ENCODE measurements around the gene PTPRN2. TPM values are rescaled to one million over a fixed set of nuclear protein-coding genes. Genes with fewer than 3 reads are reported as not detected.

Gene PTPRN2
- polyA plus RNA-seq, 1 donor from 2014 or later: 1.6 TPM

DNA sequence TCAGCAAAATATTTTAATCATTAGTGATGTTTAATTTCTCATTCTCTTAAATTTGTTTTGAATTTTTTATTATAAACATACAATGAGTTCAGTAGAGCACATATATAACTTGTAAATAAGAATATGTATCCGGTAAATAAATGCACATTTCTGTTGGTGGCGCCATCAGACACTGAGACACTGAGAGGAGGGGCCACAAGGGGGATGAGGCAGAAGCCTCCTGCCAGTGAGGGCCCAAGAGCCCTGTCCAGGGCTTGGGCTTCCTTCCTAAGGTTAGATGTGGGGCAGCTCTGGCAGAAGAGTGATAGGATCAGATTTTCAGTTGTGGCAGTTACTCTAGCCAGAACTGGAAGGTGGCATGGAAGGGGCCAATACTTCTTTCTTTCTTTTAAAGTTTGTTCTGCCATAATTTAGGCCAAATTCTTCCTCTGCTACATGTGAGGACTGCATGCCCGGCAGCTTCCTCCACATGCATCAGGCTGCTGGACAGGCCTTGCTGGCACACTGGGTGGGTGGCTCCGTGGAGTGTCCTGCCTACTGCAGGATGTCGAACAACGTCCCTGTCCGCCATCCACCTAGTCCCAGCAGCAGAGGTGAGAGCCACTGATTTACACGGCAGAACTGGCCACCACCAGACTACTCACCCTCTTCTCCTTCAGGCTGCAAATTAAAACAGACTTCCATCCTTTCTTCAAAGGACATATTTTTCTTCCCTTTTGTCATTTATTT lies 13.2 kb downstream of the PTPRN2 start:
- H3K27ac Mint-ChIP-seq: no peak overlapping the region
- H3K36me3 Mint-ChIP-seq: peaks cover 2% of the 10 kb centered on the region
- peaks cover 8% of the 10 kb centered on the region for H3K27me3 Mint-ChIP-seq
- H3K9me3 Mint-ChIP-seq: peaks cover 0 to 6% (median 0%) of the 10 kb centered on the region in 3 donors
- H3K4me3 Mint-ChIP-seq: no peak overlapping the region
- peaks cover 0 to 4% (median 4%) of the 10 kb centered on the region in 3 donors for H3K4me1 Mint-ChIP-seq

- peaks cover 2% of the 10 kb centered on the region for H3K36me3 Mint-ChIP-seq
- peaks cover 8% of the 10 kb centered on the region for H3K27me3 Mint-ChIP-seq
- H3K4me1 Mint-ChIP-seq: peaks cover 0 to 4% (median 4%) of the 10 kb centered on the region in 3 donors
- H3K9me3 Mint-ChIP-seq: no peaks in the 10 kb centered on the region
- H3K4me3 Mint-ChIP-seq: no peak overlapping the region
- H3K27ac Mint-ChIP-seq: no peak overlapping the region
Measured at GRCh38 chr7:158573310-158573709, 14.3 kb downstream of the PTPRN2 start.

DNA sequence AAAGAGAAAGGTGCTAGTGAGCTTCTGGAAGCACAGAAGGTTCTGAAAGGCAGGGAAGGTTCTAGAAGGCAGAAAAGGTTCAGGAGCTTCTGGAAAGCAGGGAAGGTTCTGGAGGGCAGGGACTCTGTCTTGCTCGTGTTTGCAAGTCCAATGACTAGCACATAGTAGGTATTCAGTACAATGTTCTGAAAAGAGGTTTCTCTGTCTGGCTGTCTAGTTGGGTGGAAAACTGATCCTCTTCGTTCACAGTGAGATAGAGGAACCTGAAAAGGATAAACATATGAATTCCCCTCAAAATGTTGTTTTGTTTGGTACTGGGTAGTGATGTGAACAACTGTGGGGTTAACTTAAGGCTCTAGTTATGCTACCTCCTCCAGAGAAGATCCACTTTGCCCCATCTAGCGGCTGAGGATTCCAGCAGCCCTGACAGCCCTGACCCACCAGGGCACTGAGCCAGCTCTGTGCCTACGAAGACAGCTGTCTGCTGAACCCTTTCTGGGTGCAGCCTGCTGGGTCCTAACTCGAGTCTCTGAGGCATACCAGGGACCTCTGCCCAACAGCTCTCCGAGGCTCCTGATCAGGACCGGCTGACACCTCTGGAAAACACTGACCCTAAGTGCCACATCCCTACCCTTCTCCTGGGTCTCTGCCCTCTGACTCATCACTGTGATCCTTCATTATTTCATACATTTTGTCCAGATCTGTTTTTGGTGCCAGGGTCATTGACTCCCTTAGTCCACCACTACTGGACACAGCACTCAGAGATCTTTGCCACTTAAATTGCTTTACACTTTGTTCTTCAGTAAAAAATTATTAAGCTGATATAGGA lies 15.4 kb downstream of the PTPRN2 start:
- Mint-ChIP-seq H3K4me3 (no peak overlapping the region), H3K36me3 (no peaks in the 10 kb centered on the region), H3K27me3 (peaks cover 14% of the 10 kb centered on the region), H3K4me1 (peaks cover 0 to 4% (median 4%) of the 10 kb centered on the region in 3 donors), H3K9me3 (no peaks in the 10 kb centered on the region), H3K27ac (no peak overlapping the region)

GRCh38 chr7:158570449-158571170 lies 17.0 kb downstream of the PTPRN2 start:
- H3K4me1 Mint-ChIP-seq: no peaks in the 10 kb centered on the region
- no peaks in the 10 kb centered on the region for H3K9me3 Mint-ChIP-seq
- peak overlapping the region in 2 of 4 donors; percentile 49 to 54 for H3K4me3 Mint-ChIP-seq
- H3K27ac Mint-ChIP-seq: no peak overlapping the region
- no peaks in the 10 kb centered on the region for H3K36me3 Mint-ChIP-seq
- peaks cover 16% of the 10 kb centered on the region for H3K27me3 Mint-ChIP-seq

GRCh38 chr7:158569858-158570323 lies 17.7 kb downstream of the PTPRN2 start:
- Mint-ChIP-seq H3K9me3 (no peaks in the 10 kb centered on the region), H3K36me3 (no peaks in the 10 kb centered on the region), H3K27ac (no peak overlapping the region)

DNA sequence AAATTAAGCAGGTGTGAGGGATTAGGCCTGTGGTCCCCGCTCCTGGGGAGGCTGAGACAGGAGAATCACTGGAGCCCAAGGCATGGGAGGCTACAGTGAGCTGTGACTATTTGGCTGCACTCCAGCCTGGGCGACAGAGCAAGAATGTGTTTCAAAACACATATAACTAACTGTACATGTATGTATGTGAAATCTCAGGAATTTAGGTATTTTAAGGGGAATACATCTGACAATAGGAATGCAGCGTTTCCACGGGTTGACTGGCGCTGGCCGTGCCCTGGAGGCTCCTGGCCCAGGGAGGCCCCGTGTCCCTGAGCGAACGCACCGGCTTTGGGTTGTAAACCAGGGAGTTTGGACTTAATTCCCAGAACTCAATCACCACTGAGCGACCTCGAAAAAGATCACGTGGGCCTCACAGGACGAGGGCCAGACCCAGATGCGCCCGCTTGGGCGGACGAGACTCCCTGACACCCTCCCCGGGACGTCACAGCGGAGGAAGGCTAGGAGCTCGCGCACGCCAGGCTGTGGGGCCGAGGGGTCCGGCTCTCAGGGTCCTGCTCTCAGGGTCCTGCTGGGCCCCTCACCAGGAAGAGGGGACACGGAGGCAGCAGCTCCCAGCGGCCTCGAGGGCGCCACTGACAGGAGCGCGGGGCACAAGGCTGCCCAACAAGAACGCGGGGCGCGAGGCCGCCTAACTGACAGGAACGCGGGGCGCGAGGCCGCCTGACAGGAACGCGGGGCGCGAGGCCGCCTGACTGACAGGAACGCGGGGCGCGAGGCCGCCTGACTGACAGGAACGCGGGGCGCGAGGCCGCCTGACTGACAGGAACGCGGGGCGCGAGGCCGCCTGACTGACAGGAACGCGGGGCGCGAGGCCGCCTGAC lies 18.4 kb downstream of the PTPRN2 start:
- peaks cover 20% of the 10 kb centered on the region for H3K27me3 Mint-ChIP-seq
- no peak overlapping the region for H3K4me3 Mint-ChIP-seq
- H3K36me3 Mint-ChIP-seq: no peaks in the 10 kb centered on the region
- H3K27ac Mint-ChIP-seq: peak overlapping the region in 1 of 3 donors; percentile 71
- H3K9me3 Mint-ChIP-seq: no peaks in the 10 kb centered on the region
- no peaks in the 10 kb centered on the region for H3K4me1 Mint-ChIP-seq

More at GRCh38 chr7:158569858-158570323, 17.7 kb downstream of the PTPRN2 start:
- Mint-ChIP-seq H3K27me3 (peaks cover 17% of the 10 kb centered on the region), H3K4me1 (no peaks in the 10 kb centered on the region), H3K4me3 (no peak overlapping the region)

GRCh38 chr7:158567153-158567603 lies 20.4 kb downstream of the PTPRN2 start:
- Mint-ChIP-seq H3K27me3 (peaks cover 20% of the 10 kb centered on the region), H3K4me3 (no peak overlapping the region), H3K27ac (no peak overlapping the region), H3K36me3 (no peaks in the 10 kb centered on the region), H3K4me1 (no peaks in the 10 kb centered on the region), H3K9me3 (no peaks in the 10 kb centered on the region)

GRCh38 chr7:158564663-158565035 lies 23.0 kb downstream of the PTPRN2 start:
- H3K9me3 Mint-ChIP-seq: no peaks in the 10 kb centered on the region
- H3K4me3 Mint-ChIP-seq: no peak overlapping the region
- H3K27me3 Mint-ChIP-seq: peaks cover 17% of the 10 kb centered on the region
- H3K27ac Mint-ChIP-seq: no peak overlapping the region
- no peaks in the 10 kb centered on the region for H3K4me1 Mint-ChIP-seq
- no peaks in the 10 kb centered on the region for H3K36me3 Mint-ChIP-seq

DNA sequence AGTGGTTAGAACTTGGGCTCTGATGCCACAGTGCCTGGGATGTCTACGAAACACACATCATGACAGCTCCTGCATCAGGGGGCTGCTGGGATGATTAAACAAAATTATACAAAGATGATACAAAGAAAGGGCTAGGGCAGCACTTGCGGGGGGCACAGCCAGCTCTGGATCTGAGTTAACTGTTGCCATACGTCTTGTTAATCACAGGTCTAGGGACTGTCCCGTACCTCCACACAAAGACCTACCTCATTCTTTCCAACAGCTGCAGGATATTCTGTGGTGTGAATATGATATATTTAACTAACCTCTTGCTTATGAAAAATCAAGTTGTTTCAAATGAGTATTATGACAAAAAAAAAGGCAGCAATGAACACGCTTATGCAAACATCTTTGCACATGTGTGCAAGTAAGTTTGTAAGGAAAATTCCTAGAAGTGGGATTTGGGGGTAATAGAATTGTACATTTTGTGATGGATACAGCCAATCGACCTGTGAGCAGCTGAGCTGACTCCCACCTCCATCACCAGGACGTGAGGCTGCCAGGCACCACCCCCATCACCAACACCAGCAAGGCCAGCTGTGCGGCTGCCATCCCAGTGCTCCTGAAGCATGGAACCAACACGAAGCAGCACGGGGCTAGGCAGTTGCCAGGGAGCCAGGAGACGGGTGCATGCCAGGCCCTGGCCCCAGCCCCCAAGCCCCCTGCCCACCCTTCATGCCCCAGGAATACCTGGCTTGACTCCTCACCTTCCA lies 23.5 kb downstream of the PTPRN2 start:
- Mint-ChIP-seq H3K4me3 (no peak overlapping the region), H3K9me3 (no peaks in the 10 kb centered on the region), H3K27me3 (peaks cover 17% of the 10 kb centered on the region), H3K36me3 (no peaks in the 10 kb centered on the region), H3K4me1 (peaks cover 0 to 2% (median 0%) of the 10 kb centered on the region in 3 donors), H3K27ac (no peak overlapping the region)

DNA sequence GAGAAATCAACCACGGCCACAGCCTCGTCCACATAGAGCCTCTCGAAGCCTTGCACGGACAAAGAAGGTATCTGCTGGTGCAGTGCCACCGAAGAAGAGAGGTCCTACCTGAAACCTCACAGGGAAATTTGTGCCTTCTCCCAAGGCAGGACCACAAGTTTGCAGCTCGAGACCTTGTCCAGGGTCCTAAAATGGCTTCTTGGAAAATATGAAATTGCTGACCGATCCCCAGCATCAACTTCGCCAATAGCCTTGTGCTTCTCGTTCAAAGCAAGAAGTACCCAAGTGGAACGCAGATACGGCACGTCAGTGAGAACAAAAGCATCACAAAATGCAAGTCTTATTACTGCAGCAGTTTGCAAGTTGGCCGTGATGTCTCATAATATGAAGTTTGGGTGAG lies 24.6 kb downstream of the PTPRN2 start:
- H3K9me3 Mint-ChIP-seq: no peaks in the 10 kb centered on the region
- no peak overlapping the region for H3K4me3 Mint-ChIP-seq
- H3K4me1 Mint-ChIP-seq: peaks cover 0 to 2% (median 0%) of the 10 kb centered on the region in 3 donors
- peaks cover 17% of the 10 kb centered on the region for H3K27me3 Mint-ChIP-seq
- H3K36me3 Mint-ChIP-seq: no peaks in the 10 kb centered on the region
- H3K27ac Mint-ChIP-seq: no peak overlapping the region

DNA sequence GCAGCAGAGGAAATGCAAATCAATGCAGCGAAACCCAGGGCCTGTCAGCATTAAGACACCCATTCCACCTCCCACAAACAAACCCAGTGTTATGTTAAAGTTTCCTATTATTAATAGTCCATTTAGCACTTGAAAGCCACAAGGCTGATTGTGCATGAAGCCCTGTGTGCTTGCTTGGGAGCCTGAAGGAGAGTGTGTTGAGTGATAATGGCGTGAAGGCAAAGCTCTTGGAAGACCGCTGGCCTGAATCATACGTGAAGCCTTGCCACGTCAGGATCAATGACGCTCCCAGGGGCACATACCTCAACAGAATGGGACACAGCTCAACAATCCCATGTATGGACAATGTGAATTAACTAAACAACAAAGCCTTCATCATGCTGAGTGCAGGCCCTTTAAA lies 25.1 kb downstream of the PTPRN2 start:
- H3K4me3 Mint-ChIP-seq: no peak overlapping the region
- no peaks in the 10 kb centered on the region for H3K36me3 Mint-ChIP-seq
- H3K4me1 Mint-ChIP-seq: peaks cover 0 to 2% (median 0%) of the 10 kb centered on the region in 3 donors
- no peak overlapping the region for H3K27ac Mint-ChIP-seq
- H3K9me3 Mint-ChIP-seq: no peaks in the 10 kb centered on the region
- peaks cover 14% of the 10 kb centered on the region for H3K27me3 Mint-ChIP-seq

DNA sequence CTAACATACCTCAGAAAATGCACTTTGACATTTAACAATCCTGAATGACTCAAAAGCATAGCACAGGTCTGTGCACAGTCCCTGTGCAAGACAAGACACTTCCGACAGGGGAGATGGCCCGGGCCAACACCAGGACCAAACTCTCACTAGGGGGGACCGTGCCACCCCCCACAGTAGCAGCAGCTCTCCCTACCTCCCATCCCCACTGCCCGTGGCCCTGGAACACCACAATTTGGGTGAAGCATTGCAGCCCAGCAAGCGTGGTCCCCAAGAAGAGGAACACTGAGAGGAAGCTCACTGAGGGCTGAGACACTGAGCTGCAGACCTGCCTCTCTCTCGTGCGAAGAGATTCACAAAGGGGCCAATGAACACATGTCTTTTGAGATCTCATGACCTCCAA lies 26.0 kb downstream of the PTPRN2 start:
- Mint-ChIP-seq H3K4me3 (no peak overlapping the region), H3K27ac (no peak overlapping the region)

GRCh38 chr7:158560386-158560785 lies 27.2 kb downstream of the PTPRN2 start:
- Mint-ChIP-seq H3K4me1 (peaks cover 0 to 2% (median 0%) of the 10 kb centered on the region in 3 donors), H3K9me3 (peaks cover 0 to 2% (median 0%) of the 10 kb centered on the region in 3 donors), H3K27me3 (peaks cover 9% of the 10 kb centered on the region), H3K27ac (no peak overlapping the region), H3K36me3 (no peaks in the 10 kb centered on the region), H3K4me3 (no peak overlapping the region)

More for the DNA sequence above, 26.0 kb downstream of the PTPRN2 start:
- Mint-ChIP-seq H3K27me3 (peaks cover 9% of the 10 kb centered on the region), H3K4me1 (peaks cover 0 to 2% (median 0%) of the 10 kb centered on the region in 3 donors), H3K9me3 (no peaks in the 10 kb centered on the region), H3K36me3 (no peaks in the 10 kb centered on the region)
